Duodenal mucosa (tissue), 2 donors: ENCODE results near the gene WNT7A.

ENCODE experiments used
- H3K27ac ChIP-seq: one replicate; pipeline ENCODE4 v1.7.0; 2013; ENCODE audit warnings: low read depth, low read length
- H3K27me3 ChIP-seq, 2 donors: one replicate each; pipeline ENCODE4 v1.7.0; 2013; ENCODE audit warnings: low read length in 2 of 2, control low read depth in 1 of 2; ENCODE audit not compliant: insufficient read depth in 2 of 2, control insufficient read depth in 1 of 2
- H3K36me3 ChIP-seq, 2 donors: one replicate each; pipeline ENCODE4 v1.7.0; 2013; ENCODE audit warnings: low read length in 2 of 2, control low read depth in 1 of 2; ENCODE audit not compliant: insufficient read depth in 2 of 2, control insufficient read depth in 1 of 2
- H3K4me1 ChIP-seq, 2 donors: one replicate each; pipeline ENCODE4 v1.7.0; 2013; ENCODE audit warnings: low read length in 2 of 2, control low read depth in 1 of 2; ENCODE audit not compliant: insufficient read depth in 2 of 2, control insufficient read depth in 1 of 2
- H3K4me3 ChIP-seq, 2 donors: one replicate each; pipeline ENCODE4 v1.7.0; 2013; ENCODE audit warnings: low read length in 2 of 2, low read depth in 1 of 2
- H3K9ac ChIP-seq, 2 donors: one replicate each; pipeline ENCODE4 v1.7.0; 2013; ENCODE audit warnings: low read length in 2 of 2, low read depth in 1 of 2
- H3K9me3 ChIP-seq, 2 donors: one replicate each; pipeline ENCODE4 v1.7.0; 2013; ENCODE audit warnings: low read length in 2 of 2, control low read depth in 1 of 2; ENCODE audit not compliant: control insufficient read depth in 1 of 2

WNT7A gene

DNA sequence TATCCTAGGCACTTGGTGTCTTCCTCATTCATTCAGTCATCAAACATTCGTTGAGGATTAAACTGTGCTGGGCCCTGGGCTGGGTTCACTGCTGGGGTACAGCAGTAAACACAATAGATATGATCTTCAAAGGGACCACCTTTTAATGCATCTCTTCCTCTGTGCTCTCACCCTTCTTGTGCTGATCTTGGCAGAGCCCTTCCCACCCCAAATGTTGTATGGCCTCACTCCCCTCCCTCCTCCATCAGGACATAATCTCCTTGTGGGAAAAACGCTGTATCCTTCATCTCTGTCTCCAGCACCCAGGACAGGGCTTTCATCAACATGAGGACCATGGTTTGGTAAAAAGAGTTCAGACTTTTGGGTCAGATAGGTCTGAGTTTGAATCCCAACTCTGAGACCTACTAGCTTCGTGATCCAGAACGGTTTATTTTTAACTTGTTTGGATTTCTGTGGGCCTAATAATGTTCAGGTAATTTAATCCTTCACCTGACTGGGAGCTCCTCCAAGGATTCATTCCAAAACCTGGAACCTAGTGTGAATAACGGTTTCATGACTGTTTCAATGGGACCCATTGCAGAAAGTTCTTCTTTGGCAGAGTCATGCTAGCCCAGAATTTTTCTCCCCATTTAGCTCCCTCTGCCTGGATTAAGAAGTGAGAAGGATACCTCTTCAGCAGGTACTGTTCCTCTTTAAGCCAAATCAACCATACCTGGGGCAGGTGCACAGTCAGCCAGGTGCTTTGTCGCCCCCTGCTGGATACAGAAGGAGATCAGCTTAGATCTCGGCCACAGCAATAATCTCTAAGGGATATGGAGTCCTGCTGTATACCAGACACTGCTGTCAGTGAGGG is 5.2 kb upstream of the WNT7A start:
- Histone ChIP-seq H3K36me3 (no peaks in the 10 kb centered on the region), H3K27ac (no peak overlapping the region), H3K4me1 (peaks cover 0 to 8% of the 10 kb centered on the region in 2 donors), H3K4me3 (no peak overlapping the region), H3K27me3 (peaks cover 27 to 41% of the 10 kb centered on the region in 2 donors), H3K9me3 (peaks cover 0 to 2% of the 10 kb centered on the region in 2 donors), H3K9ac (no peak overlapping the region)

DNA sequence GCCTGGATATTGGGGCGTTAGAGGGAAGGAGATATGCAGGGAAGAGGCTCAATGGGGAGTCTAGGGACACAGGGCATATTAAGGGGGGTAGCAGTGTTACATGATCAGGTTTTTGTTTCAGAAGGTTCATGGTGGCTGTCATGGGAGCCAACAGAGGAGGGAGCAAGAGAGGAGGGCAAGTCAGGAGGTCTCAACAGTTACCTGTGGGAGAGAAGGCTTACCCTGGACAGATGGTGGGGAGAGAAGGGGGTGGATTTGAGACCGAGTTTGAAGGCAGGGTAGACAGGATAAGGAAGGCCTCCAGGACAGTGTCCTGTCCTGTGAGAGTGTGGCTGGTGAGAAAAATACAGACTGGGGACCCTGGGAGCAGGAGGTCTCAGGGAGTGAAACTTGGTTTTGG is 3.8 kb upstream of the WNT7A start:
- Histone ChIP-seq H3K36me3 (no peaks in the 10 kb centered on the region), H3K27me3 (peaks cover 35 to 52% of the 10 kb centered on the region in 2 donors), H3K9ac (no peak overlapping the region), H3K4me3 (no peak overlapping the region), H3K27ac (no peak overlapping the region), H3K4me1 (peaks cover 0 to 13% of the 10 kb centered on the region in 2 donors), H3K9me3 (peaks cover 0 to 2% of the 10 kb centered on the region in 2 donors)

DNA sequence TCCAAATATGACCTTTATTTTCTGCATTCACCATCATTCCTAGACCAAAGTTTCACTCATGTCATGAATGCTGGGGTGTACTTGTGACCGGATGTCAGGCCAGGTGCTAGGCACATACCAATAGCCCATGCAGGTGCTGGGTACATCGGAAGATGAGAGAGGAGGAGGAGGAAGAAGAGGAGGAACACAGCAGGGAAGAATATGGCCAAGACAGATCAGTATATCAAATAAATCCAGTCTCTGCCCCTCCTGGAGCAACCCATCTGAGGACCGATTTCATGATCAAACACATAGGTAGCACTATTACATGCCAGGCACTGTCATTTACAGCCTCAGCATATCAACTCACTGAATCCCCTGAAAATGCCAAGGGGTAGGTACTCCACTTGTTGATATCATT is 3.0 kb upstream of the WNT7A start:
- H3K27me3 ChIP-seq: peaks cover 42 to 60% of the 10 kb centered on the region in 2 donors
- peaks cover 0 to 13% of the 10 kb centered on the region in 2 donors for H3K4me1 ChIP-seq
- no peak overlapping the region for H3K4me3 ChIP-seq
- H3K9me3 ChIP-seq: peaks cover 0 to 2% of the 10 kb centered on the region in 2 donors
- no peaks in the 10 kb centered on the region for H3K36me3 ChIP-seq
- H3K27ac ChIP-seq: no peak overlapping the region
- no peak overlapping the region for H3K9ac ChIP-seq

DNA sequence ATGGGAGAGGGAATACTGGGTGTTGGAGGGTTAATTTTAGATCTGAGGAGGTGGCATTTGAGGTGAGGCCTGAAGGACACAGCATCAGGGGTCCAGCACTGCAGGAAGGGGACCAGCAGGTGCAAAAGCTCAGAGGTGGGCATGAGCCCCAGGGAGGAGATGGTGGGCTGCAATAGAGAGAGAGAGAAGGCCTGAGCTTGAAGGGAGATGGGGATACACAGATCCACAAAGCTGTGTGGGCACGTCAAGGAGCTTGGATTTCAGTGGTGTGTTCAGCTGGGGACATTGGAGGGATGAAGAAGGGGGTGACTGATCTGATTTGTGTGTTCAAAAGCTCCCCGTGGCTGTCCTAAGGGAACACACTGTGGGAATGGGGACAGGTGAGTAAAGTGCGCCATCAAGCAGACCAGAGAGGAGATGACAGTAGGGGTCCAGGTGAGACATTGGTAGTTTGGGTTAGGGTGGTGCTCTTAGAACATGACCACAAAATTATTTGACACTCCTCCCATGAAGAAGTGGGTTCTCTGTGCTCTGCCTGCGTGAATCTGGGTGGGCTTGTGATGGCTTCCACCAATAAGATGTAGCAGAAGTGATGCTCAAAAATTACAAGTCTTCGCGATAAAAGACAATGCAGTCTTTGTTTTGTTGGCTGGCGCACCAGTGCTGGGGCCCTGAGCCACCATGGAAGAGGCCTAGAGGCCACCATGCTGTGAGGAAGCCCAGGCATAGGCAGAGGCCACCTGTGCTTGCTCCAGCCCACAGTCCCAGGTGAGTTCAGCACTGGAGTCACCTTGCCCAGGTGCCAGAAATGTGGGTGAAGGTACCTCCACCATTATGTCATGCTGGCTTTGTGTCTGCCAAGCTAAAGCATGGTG is 1.9 kb upstream of the WNT7A start:
- Histone ChIP-seq H3K36me3 (no peaks in the 10 kb centered on the region), H3K4me3 (no peak overlapping the region), H3K9ac (no peak overlapping the region), H3K27me3 (peaks cover 53 to 71% of the 10 kb centered on the region in 2 donors), H3K4me1 (peaks cover 0 to 13% of the 10 kb centered on the region in 2 donors), H3K27ac (no peak overlapping the region), H3K9me3 (peaks cover 0 to 2% of the 10 kb centered on the region in 2 donors)

DNA sequence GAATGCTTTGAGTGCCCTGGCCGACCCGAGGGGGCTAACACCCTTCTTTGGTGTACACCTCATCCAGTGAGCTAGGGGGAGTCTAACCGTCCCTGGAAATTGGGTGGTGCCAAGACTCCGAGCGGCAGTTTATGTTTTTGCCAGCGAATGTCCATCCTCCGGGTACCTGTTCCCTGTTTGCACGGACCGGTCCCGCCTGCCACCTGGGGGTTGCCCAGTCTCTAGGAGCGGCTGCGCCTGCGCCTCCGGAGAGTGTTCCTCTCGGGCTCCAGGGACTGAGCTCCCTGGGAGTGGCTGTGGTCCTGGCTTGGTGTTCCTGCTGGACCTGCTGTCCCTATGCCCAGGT is 913 bp upstream of the WNT7A start:
- Histone ChIP-seq H3K4me3 (peak overlapping the region in 1 of 2 donors; percentile 22), H3K27me3 (peaks cover 63 to 81% of the 10 kb centered on the region in 2 donors), H3K9me3 (peaks cover 0 to 2% of the 10 kb centered on the region in 2 donors), H3K36me3 (no peaks in the 10 kb centered on the region), H3K9ac (no peak overlapping the region), H3K27ac (no peak overlapping the region), H3K4me1 (peaks cover 0 to 13% of the 10 kb centered on the region in 2 donors)

DNA sequence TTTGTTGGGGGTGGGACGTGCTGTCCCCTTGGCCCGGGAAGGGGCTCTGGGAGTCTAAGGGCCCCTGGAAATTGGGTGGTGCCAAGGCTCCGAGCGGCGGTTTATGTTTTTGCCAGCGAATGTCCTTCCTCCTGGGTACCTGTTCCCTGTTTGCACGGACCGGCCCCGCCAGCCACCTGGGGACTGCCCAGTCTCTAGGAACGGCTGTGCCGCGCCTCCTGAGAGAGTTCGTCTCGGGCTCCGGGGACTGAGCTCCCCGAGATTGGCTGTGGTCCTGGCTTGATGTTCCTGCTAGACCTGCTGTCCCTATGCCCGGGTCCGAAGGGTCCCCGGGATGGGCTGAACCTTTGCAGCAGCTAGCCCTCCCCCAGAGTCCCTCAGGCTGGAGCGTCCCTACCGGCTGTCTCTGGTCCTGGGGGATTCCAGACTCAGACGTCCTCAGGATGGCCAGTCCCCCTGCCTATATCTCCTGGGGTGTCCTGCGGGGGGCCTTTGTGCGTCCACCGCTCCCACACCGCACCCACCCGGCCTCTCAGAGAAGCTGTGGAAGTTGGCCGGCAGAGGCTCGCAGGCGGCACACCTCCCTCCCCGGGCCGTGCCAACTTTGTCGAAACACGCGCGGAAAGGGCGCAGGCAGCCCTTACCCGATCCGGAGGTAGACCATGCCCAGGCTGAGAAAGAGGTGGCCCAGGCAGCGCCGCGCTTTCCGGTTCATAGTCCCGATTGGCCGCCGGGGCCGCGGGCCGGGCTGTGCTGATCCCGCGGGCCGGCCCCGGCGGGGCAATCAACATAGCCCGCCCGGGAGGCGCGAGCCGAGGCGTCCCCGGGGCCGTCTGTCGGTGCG is 547 bp downstream of the WNT7A start:
- no peak overlapping the region for H3K4me3 ChIP-seq
- H3K27ac ChIP-seq: no peak overlapping the region
- no peak overlapping the region for H3K9ac ChIP-seq
- peaks cover 0 to 2% of the 10 kb centered on the region in 2 donors for H3K9me3 ChIP-seq
- H3K36me3 ChIP-seq: no peaks in the 10 kb centered on the region
- H3K4me1 ChIP-seq: peaks cover 0 to 13% of the 10 kb centered on the region in 2 donors
- peaks cover 74 to 83% of the 10 kb centered on the region in 2 donors for H3K27me3 ChIP-seq

DNA sequence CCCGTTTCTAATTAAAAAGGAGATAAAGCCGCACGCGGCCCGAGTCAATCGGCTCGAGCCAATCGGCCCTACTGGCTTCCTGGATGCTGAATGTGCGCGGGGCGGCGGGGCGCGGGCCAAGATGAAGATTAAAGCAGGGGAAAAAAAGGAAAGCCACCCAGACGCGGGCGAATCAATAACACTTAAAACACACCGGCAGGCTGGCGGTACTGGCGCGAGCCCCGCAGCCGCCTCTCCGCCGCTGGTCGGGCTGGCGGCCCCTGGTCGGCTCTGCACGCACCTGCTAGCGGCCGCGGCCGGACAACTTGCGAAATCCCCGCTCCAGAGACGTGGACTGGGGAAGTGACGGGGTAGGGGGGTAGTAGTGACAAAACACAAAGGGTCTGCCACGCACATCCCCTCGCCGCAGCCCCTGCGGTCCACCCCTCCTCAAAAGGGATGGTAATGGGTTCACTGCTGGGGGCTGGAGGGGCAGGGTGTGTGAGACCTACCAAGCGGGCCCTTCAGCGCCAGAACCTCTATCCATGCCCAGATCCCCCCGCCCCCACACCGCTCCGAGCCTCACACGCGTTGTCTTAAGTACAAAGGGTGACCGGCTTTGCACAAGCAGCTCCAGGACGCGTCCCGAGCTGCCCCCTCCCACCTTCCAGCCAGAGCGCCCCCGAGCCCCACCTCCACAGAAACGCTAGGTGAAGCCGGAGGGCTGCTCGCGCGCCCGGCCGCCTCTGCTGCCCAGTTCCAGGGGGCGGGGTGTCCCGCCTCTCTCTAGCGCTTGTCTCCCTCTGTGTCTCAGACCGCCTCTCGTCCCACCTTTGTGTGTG is 1.4 kb downstream of the WNT7A start:
- Histone ChIP-seq H3K27ac (no peak overlapping the region), H3K9me3 (peaks cover 0 to 2% of the 10 kb centered on the region in 2 donors), H3K27me3 (peaks cover 76 to 78% of the 10 kb centered on the region in 2 donors), H3K4me1 (peaks cover 0 to 13% of the 10 kb centered on the region in 2 donors), H3K9ac (no peak overlapping the region), H3K36me3 (no peaks in the 10 kb centered on the region), H3K4me3 (no peak overlapping the region)

DNA sequence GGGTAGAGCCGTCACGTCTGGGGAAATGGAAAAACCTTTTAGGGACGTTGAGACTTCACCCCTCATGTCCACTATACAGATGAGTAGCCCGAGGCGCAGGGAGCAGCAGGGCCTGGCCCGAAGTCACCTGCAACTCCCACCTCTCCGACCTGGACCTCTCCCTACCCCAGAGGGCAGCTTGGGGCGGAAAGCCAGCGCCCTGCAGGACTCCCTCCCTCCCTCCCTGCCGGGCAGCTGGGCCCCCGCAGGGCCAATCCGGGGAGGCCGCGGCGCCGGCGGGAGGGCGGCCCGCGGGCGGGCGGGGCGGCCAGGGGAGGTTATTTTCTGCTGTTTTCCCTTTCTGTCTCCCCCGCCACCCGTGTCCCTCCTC is 2.0 kb downstream of the WNT7A start:
- H3K9me3 ChIP-seq: peaks cover 0 to 2% of the 10 kb centered on the region in 2 donors
- H3K27ac ChIP-seq: no peak overlapping the region
- no peak overlapping the region for H3K9ac ChIP-seq
- no peak overlapping the region for H3K4me3 ChIP-seq
- peaks cover 70 to 80% of the 10 kb centered on the region in 2 donors for H3K27me3 ChIP-seq
- peaks cover 0 to 13% of the 10 kb centered on the region in 2 donors for H3K4me1 ChIP-seq
- H3K36me3 ChIP-seq: no peaks in the 10 kb centered on the region

DNA sequence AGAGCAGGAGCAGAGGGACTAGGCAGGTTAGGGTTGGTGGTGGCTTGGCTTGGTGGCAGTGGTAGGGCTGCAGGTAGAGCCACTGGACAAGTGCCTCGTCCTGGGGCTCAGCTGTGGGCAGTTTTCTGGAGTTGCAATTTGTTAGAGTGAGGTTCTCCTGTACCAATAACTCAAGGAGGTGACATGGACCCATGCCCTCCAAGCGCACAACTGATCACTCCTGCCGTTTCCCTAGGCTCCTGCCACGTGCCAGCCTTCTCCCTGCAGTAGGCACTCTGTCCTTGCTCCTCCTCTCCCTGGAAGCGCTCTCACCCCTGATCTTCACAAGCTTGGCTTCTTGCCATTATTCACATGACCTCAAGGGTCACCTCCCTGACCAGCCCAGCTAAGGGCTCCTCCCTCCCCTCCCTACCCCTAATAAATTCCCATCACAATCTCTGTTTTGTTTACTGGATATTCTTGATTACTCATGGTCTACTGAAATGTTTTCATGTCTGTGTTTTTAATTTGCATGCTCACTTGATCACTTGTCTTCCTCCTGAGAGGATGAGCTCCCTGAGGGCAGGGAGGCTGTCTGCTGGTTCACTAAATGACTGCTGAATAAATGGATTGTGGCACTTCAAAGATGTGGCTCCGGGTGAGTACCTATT is 3.3 kb downstream of the WNT7A start:
- H3K36me3 ChIP-seq: no peaks in the 10 kb centered on the region
- no peaks in the 10 kb centered on the region for H3K9me3 ChIP-seq
- peaks cover 0 to 13% of the 10 kb centered on the region in 2 donors for H3K4me1 ChIP-seq
- no peak overlapping the region for H3K9ac ChIP-seq
- no peak overlapping the region for H3K4me3 ChIP-seq
- H3K27me3 ChIP-seq: peaks cover 57 to 69% of the 10 kb centered on the region in 2 donors
- no peak overlapping the region for H3K27ac ChIP-seq
